ENCODE data around the gene MECR.
"Not testable (repeated sequence)": the region's sequence is repeated elsewhere in the genome, so short reads cannot be mapped to it uniquely, and the experiment has no call there.

MECR gene

DNA sequence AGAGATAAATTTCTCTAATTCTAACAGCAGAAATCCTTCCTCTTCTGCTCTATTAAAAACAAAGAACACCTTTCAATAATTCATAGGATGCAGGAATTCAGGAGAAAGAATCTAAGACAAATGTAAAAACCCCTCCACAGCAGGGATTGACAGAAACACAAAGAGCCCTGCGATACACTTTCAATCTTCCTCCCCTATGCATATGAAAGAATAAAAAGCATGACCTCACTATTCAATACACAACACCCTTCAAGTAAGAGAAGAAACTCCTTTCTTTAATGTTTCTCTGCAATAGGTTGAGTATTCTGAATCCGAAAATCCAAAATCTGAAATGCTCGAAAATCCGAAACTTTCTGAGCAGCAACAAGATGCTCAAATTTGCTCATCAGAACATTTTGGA, 66.1 kb downstream of the MECR start:
- no peak for DNase-seq

- no peak for DNase-seq
These were observed 68.1 kb downstream of the MECR start for GRCh38 chr1:29162476-29163138.

- no peak for DNase-seq
These were observed 68.7 kb downstream of the MECR start for GRCh38 chr1:29162025-29162424.

- no peak for DNase-seq
These were observed 71.0 kb downstream of the MECR start for GRCh38 chr1:29159773-29160172.

DNA sequence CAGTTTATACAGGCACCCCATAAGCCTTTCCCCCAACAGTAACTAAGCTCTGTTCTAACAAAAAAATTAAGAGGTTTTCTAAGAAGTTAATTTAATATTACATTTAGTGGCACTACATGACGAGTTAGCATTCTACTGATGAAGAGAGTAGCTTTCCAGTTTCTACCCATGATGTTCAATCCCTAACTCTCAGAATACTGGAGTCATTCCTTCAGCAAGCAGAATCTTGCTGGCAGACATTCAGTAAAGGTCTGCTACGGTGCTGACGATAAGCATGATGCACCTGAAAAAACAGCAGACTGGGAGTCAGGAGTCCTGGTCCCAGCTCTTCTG, 73.5 kb downstream of the MECR start:
- DNase-seq: no peak

GRCh38 chr1:29156543-29157268, 74.0 kb downstream of the MECR start:
- DNase-seq: peak; percentile 83

DNA sequence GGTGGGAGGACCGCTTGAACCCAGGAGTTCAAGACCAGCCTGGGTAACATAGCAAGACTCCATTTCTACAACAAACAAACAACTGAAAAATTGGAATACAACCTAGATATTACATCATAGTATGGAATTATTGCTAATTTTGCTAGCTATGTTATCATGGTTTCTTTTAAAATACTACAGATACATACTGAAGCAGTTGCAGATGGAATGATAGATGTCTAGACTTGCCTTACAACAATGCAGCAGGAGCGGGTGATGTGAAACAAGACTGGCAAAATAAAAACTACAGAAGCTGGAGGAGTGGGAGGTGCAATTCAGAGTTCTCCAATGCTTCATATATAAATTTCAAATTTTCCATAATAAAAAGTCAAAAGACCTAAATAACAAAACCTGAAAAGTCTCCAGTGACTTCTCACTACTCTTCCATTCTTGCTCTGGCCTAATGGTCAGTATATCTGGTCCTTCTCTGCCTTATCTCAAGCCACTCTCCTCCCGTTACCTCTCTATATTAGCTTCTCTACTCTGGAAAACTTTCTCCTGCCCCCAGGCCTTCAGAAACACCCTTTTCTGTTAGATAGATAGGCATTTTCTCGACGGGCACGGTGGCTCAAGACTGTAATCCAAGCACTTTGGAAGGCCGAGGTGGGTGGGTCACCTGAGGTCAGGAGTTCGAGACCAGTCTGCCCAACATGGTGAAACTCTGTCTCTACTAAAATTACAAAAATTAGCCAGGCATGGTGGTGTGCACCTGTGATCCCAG, 78.5 kb downstream of the MECR start:
- no peak for DNase-seq

GRCh38 chr1:29150346-29150745, 80.4 kb downstream of the MECR start:
- DNase-seq: not testable (repeated sequence)

- no peak for DNase-seq
These were observed 81.9 kb downstream of the MECR start for GRCh38 chr1:29148656-29149491.

DNA sequence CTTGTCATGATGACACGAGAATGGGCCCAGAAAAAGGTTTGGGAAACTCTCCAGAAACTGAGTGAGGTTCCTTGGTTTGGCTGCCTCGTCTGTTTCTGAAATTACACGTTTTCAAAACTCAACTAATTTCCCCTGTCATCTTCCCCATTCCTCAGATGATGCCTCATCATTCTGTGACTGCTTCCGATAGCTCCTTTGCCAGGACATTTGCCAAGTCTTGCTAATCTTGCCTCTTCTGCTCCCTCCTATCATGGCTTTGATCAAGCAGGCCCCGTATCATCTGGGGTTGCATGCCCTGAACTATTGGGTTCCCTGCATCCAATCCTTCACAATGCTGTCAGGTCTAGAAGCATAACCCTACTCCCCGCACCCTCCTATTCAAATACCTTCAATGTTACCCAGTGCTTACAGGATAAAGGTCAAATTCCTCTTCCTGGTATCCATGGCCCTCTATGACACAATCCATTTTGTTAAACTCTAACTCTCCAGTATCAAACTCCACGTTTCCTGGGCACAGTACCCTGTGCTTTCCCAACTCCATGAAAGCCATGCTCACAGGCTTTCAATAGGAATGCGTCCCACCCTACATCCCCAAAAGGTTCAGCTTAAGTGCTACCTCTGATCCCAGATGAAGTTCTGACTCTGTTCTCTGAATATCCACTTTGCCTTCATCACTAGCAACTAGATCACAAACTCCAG, 84.8 kb downstream of the MECR start:
- peak; percentile 41 for DNase-seq

GRCh38 chr1:29144178-29144577, 86.6 kb downstream of the MECR start:
- no peak for DNase-seq

- DNase-seq: no peak
These were observed 88.0 kb downstream of the MECR start for GRCh38 chr1:29142714-29143113.

Data from hematopoietic multipotent progenitor cell treated with erythropoietin and hydrocortisone succinate and interleukin-3 and kit ligand, for 4 days (in vitro differentiated cells).